Endothelial cell of umbilical vein (primary cell): ENCODE data around the gene CA6.

Experiments
- CTCF ChIP-seq, 2 donors: IDR thresholded peaks; 1 replicate in 1 of 2; 2 replicates in 1 of 2; pipeline ENCODE4 v1.5.1; 2011; ENCODE audit warnings: low read length in 2 of 2, mild to moderate bottlenecking in 2 of 2, moderate library complexity in 2 of 2, control low read depth in 1 of 2, inconsistent platforms in 1 of 2, low read depth in 1 of 2; ENCODE audit not compliant: insufficient read depth in 1 of 2; ENCODE audit errors: extremely low read depth in 1 of 2
- EZH2 ChIP-seq: IDR thresholded peaks from 2 replicates; pipeline ENCODE4 v1.6.1; 2012; ENCODE audit warnings: borderline replicate concordance, low read depth, mild to moderate bottlenecking, moderate library complexity, low read length, inconsistent platforms; ENCODE audit not compliant: severe bottlenecking
- GATA2 ChIP-seq: IDR thresholded peaks from 2 replicates; pipeline ENCODE4 v1.7.0; 2011; ENCODE audit warnings: low read depth, mild to moderate bottlenecking, moderate library complexity, mixed read lengths, low read length; ENCODE audit not compliant: insufficient read length, insufficient read depth
- JUN ChIP-seq: IDR thresholded peaks from 2 replicates; pipeline ENCODE4 v1.6.1; 2011; ENCODE audit warnings: borderline replicate concordance, low read depth; ENCODE audit not compliant: insufficient read length, insufficient read depth
- MAX ChIP-seq: IDR thresholded peaks from 2 replicates; pipeline ENCODE4 v1.6.1; 2011; ENCODE audit not compliant: insufficient read depth, insufficient read length
- MYC ChIP-seq: IDR thresholded peaks from one replicate; pipeline ENCODE4 v1.6.1; 2011; ENCODE audit warnings: mild to moderate bottlenecking, low read depth, low read length
- POLR2A ChIP-seq: IDR thresholded peaks from 2 replicates; pipeline ENCODE4 v1.6.1; 2012; ENCODE audit warnings: low read depth, mild to moderate bottlenecking, control low read depth, low read length
- POLR2AphosphoS5 ChIP-seq: IDR thresholded peaks from 2 replicates; pipeline ENCODE4 v1.6.1; 2012; ENCODE audit warnings: low read depth, mild to moderate bottlenecking, control low read depth, low read length, moderate library complexity; ENCODE audit not compliant: insufficient read depth

- no peak for TF ChIP-seq CTCF (IDR thresholded peaks at IDR 0.05; ENCODE audit: extremely low read depth in 1 of 2, insufficient read depth in 1 of 2, low read depth in 1 of 2, low read length in 2 of 2)
- no peak for TF ChIP-seq JUN
- no peak for TF ChIP-seq MYC
- TF ChIP-seq POLR2AphosphoS5: no peak
- TF ChIP-seq POLR2A: no peak
- no peak for TF ChIP-seq EZH2
- no peak for TF ChIP-seq GATA2
- no peak for TF ChIP-seq MAX
Measured at GRCh38 chr1:8903410-8903809, 42.3 kb upstream of the CA6 start.
